Esophagus muscularis mucosa (tissue), 4 donors: ENCODE data around the gene PPP1R12B. TPM values are rescaled to one million over a fixed set of nuclear protein-coding genes. Genes with fewer than 3 reads are reported as not detected.

Experiments
- DNase-seq: peaks from one replicate; pipeline ENCODE4 v3.0.0-alpha.2; 2017; ENCODE audit errors: extremely low spot score
- H3K27ac ChIP-seq, 4 donors: fragments of 200-600 bp; sonication (generic); replicated peaks in 1 of 4; 1 replicate in 3 of 4; 2 replicates in 1 of 4; pipeline ENCODE4 v1.5.1; 2016 to 2019; ENCODE audit warnings: mild to moderate bottlenecking in 1 of 4
- H3K27me3 ChIP-seq, 4 donors: fragments of 200-600 bp; sonication (generic); one replicate each; pipeline versions ENCODE4 v1.5.1 to v1.6.0; 2016 to 2019
- H3K36me3 ChIP-seq, 4 donors: fragments of 200-600 bp; sonication (generic); one replicate each; pipeline ENCODE4 v1.5.1; 2016 to 2019
- H3K4me1 ChIP-seq, 4 donors: fragments of 200-600 bp; sonication (generic); one replicate each; pipeline ENCODE4 v1.5.1; 2016 to 2019
- H3K4me3 ChIP-seq, 4 donors: fragments of 200-600 bp; sonication (generic); 1 replicate in 2 of 4; 2 replicates in 2 of 4; pipeline ENCODE4 v1.5.1; 2016 to 2019; ENCODE audit warnings: mild to moderate bottlenecking in 4 of 4, moderate library complexity in 1 of 4
- H3K9me3 ChIP-seq, 4 donors: fragments of 200-600 bp; sonication (generic); 1 replicate in 3 of 4; 2 replicates in 1 of 4; pipeline ENCODE4 v1.5.1; 2016 to 2019
- EP300 ChIP-seq: sonication (generic); formaldehyde crosslinking; IDR thresholded peaks from one replicate; pipeline ENCODE4 v1.6.1; 2017; ENCODE audit warnings: antibody characterized with exemption
- POLR2A ChIP-seq: fragments of 450-650 bp; IDR thresholded peaks from one replicate; pipeline ENCODE4 v1.6.1; 2017; ENCODE audit warnings: antibody characterized with exemption, moderate library complexity, mild to moderate bottlenecking, low read depth
- POLR2AphosphoS5 ChIP-seq, 2 donors: sonication (generic); formaldehyde crosslinking; IDR thresholded peaks; one replicate each; pipeline ENCODE4 v1.6.1; 2017; ENCODE audit warnings: antibody characterized with exemption in 2 of 2
- WGBS: methylation state at CpG from one replicate; pipeline ENCODE4 v1.1.5; 2018; 5-methylcytosine and 5-hydroxymethylcytosine counted together
- intact Hi-C: fragments of 100-400 bp; cut with DNase I; formaldehyde crosslinking; loops from one replicate; pipeline ENCODE4 v1.15.1; 2023
- total RNA-seq, 4 donors: library from RNA; depleted of rRNA; stranded (reverse); fragments of >200 nt; gene quantifications; one replicate each; pipeline versions ENCODE4 v1.1.0 to v1.2.1, GENCODE V29; 2016
- TF ChIP-seq, protein P1 (sequence below), 3 experiments: fragments of 200-600 bp in 2 of 3; fragments of 450-650 bp in 1 of 3; sonication (generic) in 2 of 3; IDR thresholded peaks; one replicate each; pipeline ENCODE4 v1.5.1; 2017 to 2019; ENCODE audit warnings: antibody characterized with exemption in 3 of 3, mild to moderate bottlenecking in 2 of 3, moderate library complexity in 1 of 3

PPP1R12B gene
- total RNA-seq, 4 donors from 2014 or later: 692 to 1,262 (median 949) TPM

DNA sequence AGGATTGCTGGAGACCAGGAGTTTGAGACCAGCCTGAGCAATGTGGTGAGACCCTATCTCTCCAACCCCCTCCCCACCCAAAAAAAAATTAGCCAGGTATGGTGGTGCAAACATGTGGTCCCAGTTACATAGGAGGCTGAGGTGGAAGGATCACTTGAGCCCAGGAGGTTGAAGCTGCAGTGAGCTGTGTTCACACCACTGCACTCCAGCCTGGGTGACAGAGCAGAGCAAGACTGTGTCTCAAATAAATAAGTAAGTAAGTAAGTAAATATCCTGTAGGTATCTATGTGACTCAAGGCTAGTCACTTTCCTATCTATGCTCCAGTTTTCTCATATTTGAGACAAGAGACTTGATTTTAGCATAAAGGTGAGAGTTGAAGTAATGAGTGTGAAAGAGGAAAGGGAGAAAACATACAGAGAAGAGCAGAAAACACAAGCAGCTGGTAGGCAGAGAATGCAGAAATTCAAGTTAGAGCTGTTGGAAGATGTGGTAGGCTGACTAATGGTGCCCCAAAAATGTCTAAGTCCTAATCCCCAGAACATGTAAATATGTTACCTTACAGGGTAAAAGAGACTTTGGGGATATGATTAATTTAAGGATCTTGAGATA lies 7.5 kb downstream of the PPP1R12B start:
- no peak overlapping the region for H3K4me3 ChIP-seq
- no peaks in the 10 kb centered on the region for H3K9me3 ChIP-seq
- no peak for TF ChIP-seq EP300
- TF ChIP-seq, protein P1, sequence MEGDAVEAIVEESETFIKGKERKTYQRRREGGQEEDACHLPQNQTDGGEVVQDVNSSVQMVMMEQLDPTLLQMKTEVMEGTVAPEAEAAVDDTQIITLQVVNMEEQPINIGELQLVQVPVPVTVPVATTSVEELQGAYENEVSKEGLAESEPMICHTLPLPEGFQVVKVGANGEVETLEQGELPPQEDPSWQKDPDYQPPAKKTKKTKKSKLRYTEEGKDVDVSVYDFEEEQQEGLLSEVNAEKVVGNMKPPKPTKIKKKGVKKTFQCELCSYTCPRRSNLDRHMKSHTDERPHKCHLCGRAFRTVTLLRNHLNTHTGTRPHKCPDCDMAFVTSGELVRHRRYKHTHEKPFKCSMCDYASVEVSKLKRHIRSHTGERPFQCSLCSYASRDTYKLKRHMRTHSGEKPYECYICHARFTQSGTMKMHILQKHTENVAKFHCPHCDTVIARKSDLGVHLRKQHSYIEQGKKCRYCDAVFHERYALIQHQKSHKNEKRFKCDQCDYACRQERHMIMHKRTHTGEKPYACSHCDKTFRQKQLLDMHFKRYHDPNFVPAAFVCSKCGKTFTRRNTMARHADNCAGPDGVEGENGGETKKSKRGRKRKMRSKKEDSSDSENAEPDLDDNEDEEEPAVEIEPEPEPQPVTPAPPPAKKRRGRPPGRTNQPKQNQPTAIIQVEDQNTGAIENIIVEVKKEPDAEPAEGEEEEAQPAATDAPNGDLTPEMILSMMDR (IDR thresholded peaks at IDR 0.05): no peak
- TF ChIP-seq POLR2AphosphoS5 (IDR thresholded peaks at IDR 0.05): no peak
- no peak for TF ChIP-seq POLR2A
- no peak overlapping the region for H3K27ac ChIP-seq
- H3K27me3 ChIP-seq: no peaks in the 10 kb centered on the region
- no peak for DNase-seq
- intact Hi-C loops: no loop called here
- peaks cover 5 to 23% (median 17%) of the 10 kb centered on the region in 4 donors for H3K4me1 ChIP-seq
- no peaks in the 10 kb centered on the region for H3K36me3 ChIP-seq

DNA sequence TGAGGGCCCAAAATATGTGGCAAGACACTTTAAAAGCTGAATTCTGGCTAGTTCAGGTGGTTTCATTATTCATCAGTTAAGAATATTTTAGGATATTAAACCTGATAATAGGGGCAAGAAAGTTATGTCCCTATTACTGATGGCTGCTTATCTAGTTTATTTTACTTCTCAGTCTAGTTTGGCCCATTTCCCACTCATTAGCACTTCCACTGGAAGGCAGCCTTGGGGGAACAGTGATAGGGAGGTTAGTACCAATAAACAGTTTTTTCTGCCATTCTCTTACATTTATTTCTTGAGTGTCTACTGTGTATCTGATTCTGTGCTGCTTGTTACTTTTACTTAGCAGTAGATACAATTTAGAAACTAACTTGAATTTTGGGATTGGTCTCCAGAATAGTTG lies 9.0 kb downstream of the PPP1R12B start:
- no peak for DNase-seq
- Histone ChIP-seq H3K9me3 (no peaks in the 10 kb centered on the region), H3K4me3 (no peak overlapping the region), H3K27me3 (no peaks in the 10 kb centered on the region), H3K4me1 (peaks cover 0 to 21% (median 7%) of the 10 kb centered on the region in 4 donors), H3K27ac (no peak overlapping the region), H3K36me3 (no peaks in the 10 kb centered on the region)
- intact Hi-C loops: no loop called here
- TF ChIP-seq POLR2AphosphoS5 (IDR thresholded peaks at IDR 0.05) (no peak), POLR2A (no peak), EP300 (no peak)
- TF ChIP-seq, protein P1 (IDR thresholded peaks at IDR 0.05): no peak

DNA sequence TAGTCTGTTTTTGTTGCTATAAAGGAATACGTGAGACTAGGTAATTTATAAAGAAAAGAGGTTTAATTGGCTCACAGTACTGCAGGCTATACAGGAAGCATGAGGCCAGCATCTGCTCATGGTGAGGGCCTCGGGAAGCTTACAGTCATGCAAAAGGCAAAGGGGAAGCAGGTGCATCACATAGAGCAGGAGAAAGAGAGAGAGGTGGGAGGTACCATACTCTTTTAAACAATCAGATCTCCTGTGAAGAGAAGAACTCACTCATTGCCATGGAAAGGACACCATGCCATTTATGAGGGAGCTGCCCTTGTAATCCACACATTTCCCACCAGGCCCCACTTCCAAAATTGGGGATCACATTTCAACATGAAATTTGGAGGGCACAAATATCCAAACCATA lies 12.7 kb downstream of the PPP1R12B start:
- 94% methylated on average over 2 of the region's 2 CpGs for WGBS

DNA sequence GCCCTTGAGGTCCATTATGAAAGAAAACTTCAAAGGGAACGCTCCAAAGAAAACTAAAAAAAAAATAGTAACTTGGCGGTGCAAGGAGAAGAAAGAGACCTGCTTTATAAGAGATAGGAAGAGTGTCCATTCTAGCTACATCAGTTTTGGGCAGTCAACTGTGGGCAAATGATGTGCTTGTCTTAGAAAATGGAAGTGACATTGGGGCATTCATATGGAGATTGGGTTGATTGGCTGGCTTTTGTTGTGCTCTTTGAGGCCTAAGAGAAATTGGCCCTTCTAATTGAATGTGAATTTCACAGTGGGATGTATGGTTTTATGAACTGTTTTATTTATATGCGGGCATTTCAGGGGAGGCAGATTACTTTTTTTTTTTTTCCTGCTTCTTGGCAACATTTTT lies 13.2 kb downstream of the PPP1R12B start:
- intact Hi-C loops: no loop called here
- no peaks in the 10 kb centered on the region for H3K27me3 ChIP-seq
- TF ChIP-seq, protein P1 (IDR thresholded peaks at IDR 0.05): no peak
- no peak for TF ChIP-seq POLR2AphosphoS5 (IDR thresholded peaks at IDR 0.05)
- H3K9me3 ChIP-seq: no peaks in the 10 kb centered on the region
- H3K4me3 ChIP-seq: no peak overlapping the region
- no peak for DNase-seq
- WGBS: 92% methylated on average over 3 of the region's 3 CpGs
- no peak overlapping the region for H3K27ac ChIP-seq
- H3K36me3 ChIP-seq: no peaks in the 10 kb centered on the region
- peaks cover 0 to 21% (median 11%) of the 10 kb centered on the region in 4 donors for H3K4me1 ChIP-seq

More for the DNA sequence above, 12.7 kb downstream of the PPP1R12B start:
- Histone ChIP-seq H3K27ac (no peak overlapping the region), H3K9me3 (no peaks in the 10 kb centered on the region), H3K4me1 (peaks cover 0 to 21% (median 11%) of the 10 kb centered on the region in 4 donors), H3K27me3 (no peaks in the 10 kb centered on the region), H3K36me3 (no peaks in the 10 kb centered on the region), H3K4me3 (no peak overlapping the region)
- no peak for TF ChIP-seq POLR2AphosphoS5 (IDR thresholded peaks at IDR 0.05)
- no peak for TF ChIP-seq EP300
- TF ChIP-seq POLR2A: no peak
- TF ChIP-seq, protein P1 (IDR thresholded peaks at IDR 0.05): no peak
- intact Hi-C loops: no loop called here
- no peak for DNase-seq

DNA sequence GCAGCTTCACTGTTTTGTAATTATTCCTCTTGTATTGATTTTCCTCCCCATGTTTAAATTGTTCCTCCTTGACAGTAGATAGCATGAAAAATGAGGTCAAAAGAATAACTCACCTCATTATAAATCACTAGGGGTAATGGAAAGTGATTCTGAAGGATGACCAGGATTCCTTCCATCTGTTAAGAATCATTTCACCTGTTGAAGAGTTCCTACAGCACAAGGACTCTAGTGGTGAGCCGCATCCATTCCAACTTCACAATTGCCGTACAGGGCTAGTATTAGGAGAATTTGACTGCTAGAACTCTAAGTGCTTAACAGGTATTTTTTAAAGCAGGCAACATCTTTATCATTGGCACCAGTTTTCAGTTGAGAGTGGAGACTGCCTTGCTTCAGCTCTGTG lies 13.7 kb downstream of the PPP1R12B start:
- TF ChIP-seq POLR2AphosphoS5 (IDR thresholded peaks at IDR 0.05): no peak
- TF ChIP-seq, protein P1 (IDR thresholded peaks at IDR 0.05): no peak
- Histone ChIP-seq H3K27me3 (no peaks in the 10 kb centered on the region), H3K4me3 (no peak overlapping the region), H3K27ac (no peak overlapping the region), H3K9me3 (no peaks in the 10 kb centered on the region), H3K36me3 (no peaks in the 10 kb centered on the region), H3K4me1 (peaks cover 0 to 22% (median 15%) of the 10 kb centered on the region in 4 donors)
- intact Hi-C loops: no loop called here
- WGBS: 91% methylated on average over 2 of the region's 2 CpGs
- DNase-seq: no peak
